Osteocyte (in vitro differentiated cells): ENCODE measurements around the gene MS4A15. TPM values are rescaled to one million over a fixed set of nuclear protein-coding genes. Genes with fewer than 3 reads are reported as not detected.

ENCODE experiments used
- DNase-seq: peaks from one replicate; pipeline ENCODE4 v3.0.0; 2021; ENCODE audit warnings: mixed read lengths; ENCODE audit not compliant: unreplicated experiment; ENCODE audit errors: extremely low spot score
- H3K27ac Mint-ChIP-seq: one replicate; pipeline ENCODE4 v1.8.0; 2021; ENCODE audit warnings: mild to moderate bottlenecking, mixed read lengths; ENCODE audit not compliant: unreplicated experiment
- H3K27me3 Mint-ChIP-seq: one replicate; pipeline ENCODE4 v1.8.0; 2021; ENCODE audit warnings: mixed read lengths; ENCODE audit not compliant: unreplicated experiment
- H3K36me3 Mint-ChIP-seq: one replicate; pipeline ENCODE4 v1.8.0; 2021; ENCODE audit warnings: mixed read lengths; ENCODE audit not compliant: unreplicated experiment
- H3K4me1 Mint-ChIP-seq: one replicate; pipeline ENCODE4 v1.8.0; 2021; ENCODE audit warnings: mixed read lengths; ENCODE audit not compliant: unreplicated experiment
- H3K4me3 Mint-ChIP-seq: one replicate; pipeline ENCODE4 v1.8.0; 2021; ENCODE audit warnings: mild to moderate bottlenecking, moderate library complexity, mixed read lengths; ENCODE audit not compliant: unreplicated experiment
- H3K9me3 Mint-ChIP-seq: one replicate; pipeline ENCODE4 v1.8.0; 2021; ENCODE audit warnings: mixed read lengths; ENCODE audit not compliant: unreplicated experiment
- CTCF ChIP-seq: fragments of 200-600 bp; sonication (generic); IDR thresholded peaks from 2 replicates; pipeline ENCODE4 v1.5.0; 2021; ENCODE audit warnings: antibody characterized with exemption, mild to moderate bottlenecking, moderate library complexity
- total RNA-seq: library from RNA; stranded (reverse); gene quantifications from 2 replicates; pipeline ENCODE4 v1.2.1, GENCODE V29; 2021

Gene MS4A15
- total RNA-seq, 1 donor from 2014 or later = not detected

- no peak for TF ChIP-seq CTCF
- no peaks in the 10 kb centered on the region for H3K36me3 Mint-ChIP-seq
- H3K4me1 Mint-ChIP-seq = no peaks in the 10 kb centered on the region
- no peaks in the 10 kb centered on the region for H3K9me3 Mint-ChIP-seq
- H3K27me3 Mint-ChIP-seq = peaks cover 18% of the 10 kb centered on the region
- no peak for DNase-seq
- H3K4me3 Mint-ChIP-seq = no peak overlapping the region
- no peak overlapping the region for H3K27ac Mint-ChIP-seq
These were observed 42.0 kb downstream of the MS4A15 start for GRCh38 chr11:60798631-60799030.

- no peak for DNase-seq
- TF ChIP-seq CTCF = no peak
These were observed 44.5 kb downstream of the MS4A15 start for GRCh38 chr11:60801194-60801593.

GRCh38 chr11:60803273-60803936 lies 46.7 kb downstream of the MS4A15 start:
- Mint-ChIP-seq H3K27me3 (peaks cover 27% of the 10 kb centered on the region), H3K4me3 (no peak overlapping the region), H3K4me1 (no peaks in the 10 kb centered on the region), H3K36me3 (no peaks in the 10 kb centered on the region), H3K9me3 (no peaks in the 10 kb centered on the region), H3K27ac (no peak overlapping the region)
- TF ChIP-seq CTCF = no peak
- DNase-seq = no peak

More at GRCh38 chr11:60801194-60801593, 44.5 kb downstream of the MS4A15 start:
- H3K36me3 Mint-ChIP-seq = no peaks in the 10 kb centered on the region
- H3K27me3 Mint-ChIP-seq = peaks cover 26% of the 10 kb centered on the region
- no peak overlapping the region for H3K27ac Mint-ChIP-seq
- no peaks in the 10 kb centered on the region for H3K4me1 Mint-ChIP-seq
- H3K9me3 Mint-ChIP-seq = no peaks in the 10 kb centered on the region
- no peak overlapping the region for H3K4me3 Mint-ChIP-seq

GRCh38 chr11:60809249-60809648 lies 52.6 kb downstream of the MS4A15 start:
- no peak for TF ChIP-seq CTCF
- H3K27ac Mint-ChIP-seq = no peak overlapping the region
- no peaks in the 10 kb centered on the region for H3K36me3 Mint-ChIP-seq
- H3K27me3 Mint-ChIP-seq = peaks cover 20% of the 10 kb centered on the region
- DNase-seq = no peak
- no peak overlapping the region for H3K4me3 Mint-ChIP-seq
- H3K9me3 Mint-ChIP-seq = no peaks in the 10 kb centered on the region
- H3K4me1 Mint-ChIP-seq = no peaks in the 10 kb centered on the region

GRCh38 chr11:60809691-60810090 lies 53.0 kb downstream of the MS4A15 start:
- H3K27ac Mint-ChIP-seq = no peak overlapping the region
- H3K4me3 Mint-ChIP-seq = no peak overlapping the region
- H3K36me3 Mint-ChIP-seq = no peaks in the 10 kb centered on the region
- no peaks in the 10 kb centered on the region for H3K4me1 Mint-ChIP-seq
- H3K27me3 Mint-ChIP-seq = peaks cover 20% of the 10 kb centered on the region
- no peaks in the 10 kb centered on the region for H3K9me3 Mint-ChIP-seq
- no peak for TF ChIP-seq CTCF
- DNase-seq = no peak
